ENCODE measurements around the gene TTC7B.

TTC7B gene

GRCh38 chr14:90728951-90729350 lies 87.3 kb downstream of the TTC7B start:
- DNase-seq (ENCODE audit: low read depth): no peak
- H3K4me3 ChIP-seq (ENCODE audit: control insufficient read depth, low read depth, low read length): no peak overlapping the region
- no peak for TF ChIP-seq CTCF (conservative IDR thresholded peaks at IDR 0.05; ENCODE audit: control insufficient read depth, insufficient read depth, low read depth, low read length)

- no peak for TF ChIP-seq CTCF (conservative IDR thresholded peaks at IDR 0.05; ENCODE audit: control insufficient read depth, insufficient read depth, low read depth, low read length)
- no peak for DNase-seq (ENCODE audit: low read depth)
- H3K4me3 ChIP-seq (ENCODE audit: control insufficient read depth, low read depth, low read length): no peak overlapping the region
Observed at GRCh38 chr14:90727082-90727481, 89.1 kb downstream of the TTC7B start.

- peak; percentile 11 for TF ChIP-seq CTCF (conservative IDR thresholded peaks at IDR 0.05; ENCODE audit: control insufficient read depth, insufficient read depth, low read depth, low read length)
- H3K4me3 ChIP-seq (ENCODE audit: control insufficient read depth, low read depth, low read length): no peak overlapping the region
- peak; percentile 63 for DNase-seq (ENCODE audit: low read depth)
Observed at GRCh38 chr14:90726656-90727055, 89.6 kb downstream of the TTC7B start.

- no peak overlapping the region for H3K4me3 ChIP-seq (ENCODE audit: control insufficient read depth, low read depth, low read length)
- no peak for DNase-seq (ENCODE audit: low read depth)
- no peak for TF ChIP-seq CTCF (conservative IDR thresholded peaks at IDR 0.05; ENCODE audit: control insufficient read depth, insufficient read depth, low read depth, low read length)
Observed at GRCh38 chr14:90724866-90725265, 91.4 kb downstream of the TTC7B start.

GRCh38 chr14:90722590-90722989 lies 93.6 kb downstream of the TTC7B start:
- no peak for DNase-seq (ENCODE audit: low read depth)
- no peak for TF ChIP-seq CTCF (conservative IDR thresholded peaks at IDR 0.05; ENCODE audit: control insufficient read depth, insufficient read depth, low read depth, low read length)
- H3K4me3 ChIP-seq (ENCODE audit: control insufficient read depth, low read depth, low read length): no peak overlapping the region

- peak; percentile 57 for DNase-seq (ENCODE audit: low read depth)
Observed at GRCh38 chr14:90721619-90722305, 94.5 kb downstream of the TTC7B start.

More at GRCh38 chr14:90721619-90722305, 94.5 kb downstream of the TTC7B start:
- TF ChIP-seq CTCF (conservative IDR thresholded peaks at IDR 0.05; ENCODE audit: control insufficient read depth, insufficient read depth, low read depth, low read length): no peak
- no peak overlapping the region for H3K4me3 ChIP-seq (ENCODE audit: control insufficient read depth, low read depth, low read length)
